ENCODE results near the gene ZFYVE1.

- TF ChIP-seq RAD21 (conservative IDR thresholded peaks at IDR 0.05 in 1 of 2, IDR thresholded peaks at IDR 0.05 in 1 of 2), result peak; percentile 16 to 29; a peak in 2 of 5 replicates
- TF ChIP-seq POLR2A (IDR thresholded peaks at IDR 0.05; ENCODE audit: low read length), result peak; percentile 97
- TF ChIP-seq, protein P1, sequence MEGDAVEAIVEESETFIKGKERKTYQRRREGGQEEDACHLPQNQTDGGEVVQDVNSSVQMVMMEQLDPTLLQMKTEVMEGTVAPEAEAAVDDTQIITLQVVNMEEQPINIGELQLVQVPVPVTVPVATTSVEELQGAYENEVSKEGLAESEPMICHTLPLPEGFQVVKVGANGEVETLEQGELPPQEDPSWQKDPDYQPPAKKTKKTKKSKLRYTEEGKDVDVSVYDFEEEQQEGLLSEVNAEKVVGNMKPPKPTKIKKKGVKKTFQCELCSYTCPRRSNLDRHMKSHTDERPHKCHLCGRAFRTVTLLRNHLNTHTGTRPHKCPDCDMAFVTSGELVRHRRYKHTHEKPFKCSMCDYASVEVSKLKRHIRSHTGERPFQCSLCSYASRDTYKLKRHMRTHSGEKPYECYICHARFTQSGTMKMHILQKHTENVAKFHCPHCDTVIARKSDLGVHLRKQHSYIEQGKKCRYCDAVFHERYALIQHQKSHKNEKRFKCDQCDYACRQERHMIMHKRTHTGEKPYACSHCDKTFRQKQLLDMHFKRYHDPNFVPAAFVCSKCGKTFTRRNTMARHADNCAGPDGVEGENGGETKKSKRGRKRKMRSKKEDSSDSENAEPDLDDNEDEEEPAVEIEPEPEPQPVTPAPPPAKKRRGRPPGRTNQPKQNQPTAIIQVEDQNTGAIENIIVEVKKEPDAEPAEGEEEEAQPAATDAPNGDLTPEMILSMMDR (IDR thresholded peaks at IDR 0.05), result no peak
- TF ChIP-seq RFX5 (IDR thresholded peaks at IDR 0.05), result 0 out of 2 replicates have a peak, but pooled peaks have one; percentile 38
- peak; percentile 71 for TF ChIP-seq FOSL2 (IDR thresholded peaks at IDR 0.05)
- TF ChIP-seq FOSL2 (CRISPR knock-in tag; IDR thresholded peaks at IDR 0.05), result peak; percentile 99
- TF ChIP-seq NPAS2 (CRISPR knock-in tag; IDR thresholded peaks at IDR 0.05; ENCODE audit: borderline replicate concordance), result no peak
- TF ChIP-seq MAX (IDR thresholded peaks at IDR 0.05), result peak; percentile 89
- no peak for TF ChIP-seq EP300 (IDR thresholded peaks at IDR 0.05)
- no peak for TF ChIP-seq HDAC2 (IDR thresholded peaks at IDR 0.05)
- TF ChIP-seq PBX3 (IDR thresholded peaks at IDR 0.05), result 0 out of 2 replicates have a peak, but pooled peaks have one; percentile 41
These were observed 31.5 kb upstream of the ZFYVE1 start, which contains the start of gene RBM25 for GRCh38 chr14:73058224-73058921.

Data from A549 (cell line).